ENCODE data around the gene ANKRD22.

The ANKRD22 gene

GRCh38 chr10:88805924-88806323 is 45.7 kb downstream of the ANKRD22 start:
- Histone ChIP-seq H3K36me3 (ENCODE audit: insufficient read depth, low read length) (no peaks in the 10 kb centered on the region), H3K9me3 (ENCODE audit: insufficient read depth, low read depth, low read length) (no peaks in the 10 kb centered on the region), H2AFZ (ENCODE audit: low read length) (no peak overlapping the region), H3K4me2 (ENCODE audit: low read depth, low read length, poor library complexity, severe bottlenecking) (no peak overlapping the region), H3K9ac (ENCODE audit: low read depth, low read length, poor library complexity, severe bottlenecking) (no peak overlapping the region), H3K9me2 (replicated peaks; ENCODE audit: low read depth, low read length) (no peaks in the 10 kb centered on the region), H3K27me3 (ENCODE audit: insufficient read depth, low read length, poor library complexity, severe bottlenecking) (no peaks in the 10 kb centered on the region), H4K20me1 (ENCODE audit: insufficient read depth, low read length, poor library complexity, severe bottlenecking) (no peaks in the 10 kb centered on the region), H3K79me2 (ENCODE audit: insufficient read depth, low read length) (no peaks in the 10 kb centered on the region), H3F3A (ENCODE audit: low read depth) (no peaks in the 10 kb centered on the region), H3K4me3 (ENCODE audit: low read length, poor library complexity, severe bottlenecking) (no peak overlapping the region), H3K4me1 (ENCODE audit: insufficient read depth, low read length, poor library complexity, severe bottlenecking) (peaks cover 6% of the 10 kb centered on the region)
- TF ChIP-seq CTCF (conservative IDR thresholded peaks at IDR 0.05; ENCODE audit: low read length), result no peak
- no peak for TF ChIP-seq EZH2phosphoT487 (IDR thresholded peaks at IDR 0.05; ENCODE audit: borderline replicate concordance)

GRCh38 chr10:88805361-88805760 is 46.3 kb downstream of the ANKRD22 start:
- Histone ChIP-seq H3K4me2 (ENCODE audit: low read depth, low read length, poor library complexity, severe bottlenecking) (no peak overlapping the region), H3K79me2 (ENCODE audit: insufficient read depth, low read length) (no peaks in the 10 kb centered on the region), H3K27me3 (ENCODE audit: insufficient read depth, low read length, poor library complexity, severe bottlenecking) (no peaks in the 10 kb centered on the region), H3K9me2 (replicated peaks; ENCODE audit: low read depth, low read length) (no peaks in the 10 kb centered on the region), H3K4me1 (ENCODE audit: insufficient read depth, low read length, poor library complexity, severe bottlenecking) (peaks cover 6% of the 10 kb centered on the region), H3K4me3 (ENCODE audit: low read length, poor library complexity, severe bottlenecking) (no peak overlapping the region), H3F3A (ENCODE audit: low read depth) (no peaks in the 10 kb centered on the region), H3K9ac (ENCODE audit: low read depth, low read length, poor library complexity, severe bottlenecking) (no peak overlapping the region), H2AFZ (ENCODE audit: low read length) (no peak overlapping the region), H4K20me1 (ENCODE audit: insufficient read depth, low read length, poor library complexity, severe bottlenecking) (no peaks in the 10 kb centered on the region), H3K36me3 (ENCODE audit: insufficient read depth, low read length) (no peaks in the 10 kb centered on the region), H3K9me3 (ENCODE audit: insufficient read depth, low read depth, low read length) (no peaks in the 10 kb centered on the region)
- TF ChIP-seq CTCF (conservative IDR thresholded peaks at IDR 0.05; ENCODE audit: low read length) (no peak), EZH2phosphoT487 (IDR thresholded peaks at IDR 0.05; ENCODE audit: borderline replicate concordance) (no peak)

GRCh38 chr10:88804083-88804812 is 47.4 kb downstream of the ANKRD22 start:
- no peak overlapping the region for H3K9ac ChIP-seq (ENCODE audit: low read depth, low read length, poor library complexity, severe bottlenecking)
- H3K4me3 ChIP-seq (ENCODE audit: low read length, poor library complexity, severe bottlenecking), result no peak overlapping the region
- no peaks in the 10 kb centered on the region for H3K9me3 ChIP-seq (ENCODE audit: insufficient read depth, low read depth, low read length)
- H3K79me2 ChIP-seq (ENCODE audit: insufficient read depth, low read length), result no peaks in the 10 kb centered on the region
- H2AFZ ChIP-seq (ENCODE audit: low read length), result no peak overlapping the region
- no peaks in the 10 kb centered on the region for H3K9me2 ChIP-seq (replicated peaks; ENCODE audit: low read depth, low read length)
- TF ChIP-seq EZH2phosphoT487 (IDR thresholded peaks at IDR 0.05; ENCODE audit: borderline replicate concordance), result no peak
- no peak overlapping the region for H3K4me2 ChIP-seq (ENCODE audit: low read depth, low read length, poor library complexity, severe bottlenecking)
- no peaks in the 10 kb centered on the region for H4K20me1 ChIP-seq (ENCODE audit: insufficient read depth, low read length, poor library complexity, severe bottlenecking)
- H3K27me3 ChIP-seq (ENCODE audit: insufficient read depth, low read length, poor library complexity, severe bottlenecking), result no peaks in the 10 kb centered on the region
- H3F3A ChIP-seq (ENCODE audit: low read depth), result no peaks in the 10 kb centered on the region
- H3K4me1 ChIP-seq (ENCODE audit: insufficient read depth, low read length, poor library complexity, severe bottlenecking), result peaks cover 6% of the 10 kb centered on the region
- H3K36me3 ChIP-seq (ENCODE audit: insufficient read depth, low read length), result no peaks in the 10 kb centered on the region

GRCh38 chr10:88803641-88804040 is 48.0 kb downstream of the ANKRD22 start:
- Histone ChIP-seq H3K4me2 (ENCODE audit: low read depth, low read length, poor library complexity, severe bottlenecking) (no peak overlapping the region), H3K9ac (ENCODE audit: low read depth, low read length, poor library complexity, severe bottlenecking) (no peak overlapping the region), H3K4me3 (ENCODE audit: low read length, poor library complexity, severe bottlenecking) (no peak overlapping the region), H3K79me2 (ENCODE audit: insufficient read depth, low read length) (no peaks in the 10 kb centered on the region), H2AFZ (ENCODE audit: low read length) (no peak overlapping the region), H3K4me1 (ENCODE audit: insufficient read depth, low read length, poor library complexity, severe bottlenecking) (peaks cover 6% of the 10 kb centered on the region), H4K20me1 (ENCODE audit: insufficient read depth, low read length, poor library complexity, severe bottlenecking) (no peaks in the 10 kb centered on the region), H3K27me3 (ENCODE audit: insufficient read depth, low read length, poor library complexity, severe bottlenecking) (no peaks in the 10 kb centered on the region), H3F3A (ENCODE audit: low read depth) (no peaks in the 10 kb centered on the region), H3K9me2 (replicated peaks; ENCODE audit: low read depth, low read length) (no peaks in the 10 kb centered on the region), H3K9me3 (ENCODE audit: insufficient read depth, low read depth, low read length) (no peaks in the 10 kb centered on the region), H3K36me3 (ENCODE audit: insufficient read depth, low read length) (no peaks in the 10 kb centered on the region)
- TF ChIP-seq EZH2phosphoT487 (IDR thresholded peaks at IDR 0.05; ENCODE audit: borderline replicate concordance) (no peak), CTCF (conservative IDR thresholded peaks at IDR 0.05; ENCODE audit: low read length) (no peak)
